ENCODE measurements around the gene DUSP16. TPM values are rescaled to one million over a fixed set of nuclear protein-coding genes. Genes with fewer than 3 reads are reported as not detected.

The DUSP16 gene
- polyA plus RNA-seq, 2 of the 4 experiments (the other 2 are of a cell fraction), result 18.2 to 34.7 TPM

GRCh38 chr12:12451098-12451497 is 111.6 kb downstream of the DUSP16 start:
- H3K4me2 ChIP-seq, result peak overlapping the region; percentile 62; the same call in 1 of the 3 replicates
- no peak for ATAC-seq
- WGBS (ENCODE audit: missing lambda C conversion rate), result 90% methylated on average over 4 of the region's 4 CpGs
- H3K27ac ChIP-seq, result peak overlapping the region in 1 of 2 experiments; percentile 80; a peak in 3 of 6 replicates
- CTCF ChIA-PET, result no interaction called here
- H3K4me3 ChIP-seq, result no peak overlapping the region
- H3K4me1 ChIP-seq, result peaks cover 33% of the 10 kb centered on the region
- POLR2A ChIA-PET, result no interaction called here
- no peak for FAIRE-seq
- H3K9me3 ChIP-seq, result no peaks in the 10 kb centered on the region
- no peak for TF ChIP-seq ZSCAN20 (CRISPR knock-in tag; IDR thresholded peaks at IDR 0.05)
- TF ChIP-seq ATOH8 (CRISPR knock-in tag; IDR thresholded peaks at IDR 0.05; ENCODE audit: low read depth), result no peak
- TF ChIP-seq PBX3 (IDR thresholded peaks at IDR 0.05), result no peak
- TF ChIP-seq SREBF2 (IDR thresholded peaks at IDR 0.05), result no peak
- TF ChIP-seq MAZ (IDR thresholded peaks at IDR 0.05; ENCODE audit: borderline replicate concordance, low read depth, low read length), result no peak
- no peak for TF ChIP-seq USF2 (IDR thresholded peaks at IDR 0.05)
- no peak for TF ChIP-seq RAD21 (conservative IDR thresholded peaks at IDR 0.05 in 1 of 2, IDR thresholded peaks at IDR 0.05 in 1 of 2)
- DNase-seq (ENCODE audit: low read depth in 1 of 2, low spot score in 1 of 2), result no peak

- H3K4me3 ChIP-seq, result no peak overlapping the region
- no peak for DNase-seq (ENCODE audit: low read depth in 1 of 2, low spot score in 1 of 2)
- ChIA-PET CTCF (interaction anchor here (1.9 kb wide), 1 partner anchor 11 kb away, joined by 5 read pairs; no protein-coding TSS in a partner anchor), POLR2A (no interaction called here)
- H3K4me2 ChIP-seq, result peak overlapping the region; percentile 62
- no peaks in the 10 kb centered on the region for H3K9me3 ChIP-seq
- peaks cover 43% of the 10 kb centered on the region for H3K4me1 ChIP-seq
- TF ChIP-seq PBX3 (IDR thresholded peaks at IDR 0.05), result no peak
- no peak for TF ChIP-seq CHD2 (IDR thresholded peaks at IDR 0.05; ENCODE audit: low read length, partially characterized antibody)
- TF ChIP-seq POLR2AphosphoS2 (conservative IDR thresholded peaks at IDR 0.05; ENCODE audit: low read length), result no peak
- no peak for TF ChIP-seq HDAC2 (IDR thresholded peaks at IDR 0.05)
- TF ChIP-seq EP300 (IDR thresholded peaks at IDR 0.05), result no peak
- 0 out of 4 replicates have a peak, but pooled peaks of 1 of the 2 experiments have one; percentile 8 for TF ChIP-seq CEBPB (IDR thresholded peaks at IDR 0.05)
- TF ChIP-seq CBX2 (IDR thresholded peaks at IDR 0.05; ENCODE audit: borderline replicate concordance, low read depth), result no peak
- no peak for TF ChIP-seq PHF8 (IDR thresholded peaks at IDR 0.05; ENCODE audit: borderline replicate concordance, low read depth)
- FAIRE-seq, result no peak
- 76% methylated on average over 2 of the region's 2 CpGs for WGBS (ENCODE audit: missing lambda C conversion rate)
- ATAC-seq, result no peak
- peak overlapping the region; percentile 80 to 83 for H3K27ac ChIP-seq
Measured at GRCh38 chr12:12450043-12450471, 112.6 kb downstream of the DUSP16 start.

- TF ChIP-seq ATOH8 (CRISPR knock-in tag; IDR thresholded peaks at IDR 0.05; ENCODE audit: low read depth), result no peak
- TF ChIP-seq BCL3 (IDR thresholded peaks at IDR 0.05), result peak; percentile 64; the same call in 1 of the 3 replicates
- peak; percentile 64; the same call in 1 of the 2 replicates for TF ChIP-seq JUNB (IDR thresholded peaks at IDR 0.05)
- peak; percentile 63 to 75; a peak in 3 of 5 replicates for TF ChIP-seq JUN (IDR thresholded peaks at IDR 0.05)
- no peak for TF ChIP-seq FOSL2 (IDR thresholded peaks at IDR 0.05)
- peak; percentile 42; the same call in 1 of the 2 replicates for TF ChIP-seq FOSL2 (CRISPR knock-in tag; IDR thresholded peaks at IDR 0.05)
- no peak; a peak in 1 of 5 replicates for TF ChIP-seq RAD21 (conservative IDR thresholded peaks at IDR 0.05 in 1 of 2, IDR thresholded peaks at IDR 0.05 in 1 of 2)
- TF ChIP-seq GATA3 (IDR thresholded peaks at IDR 0.05; ENCODE audit: borderline replicate concordance), result peak; percentile 45; the same call in 1 of the 2 replicates
- no peak for TF ChIP-seq HOXB5 (CRISPR knock-in tag; IDR thresholded peaks at IDR 0.05)
- no peak for TF ChIP-seq ZSCAN20 (CRISPR knock-in tag; IDR thresholded peaks at IDR 0.05)
- no peak for TF ChIP-seq CBX2 (IDR thresholded peaks at IDR 0.05; ENCODE audit: borderline replicate concordance, low read depth)
- peak; percentile 30 for TF ChIP-seq MAFK (IDR thresholded peaks at IDR 0.05; ENCODE audit: partially characterized antibody)
- peak; percentile 85 to 88; a peak in 4 of 5 replicates for TF ChIP-seq EP300 (IDR thresholded peaks at IDR 0.05)
- TF ChIP-seq HES2 (IDR thresholded peaks at IDR 0.05), result peak; percentile 90
- TF ChIP-seq EHF (CRISPR knock-in tag; IDR thresholded peaks at IDR 0.05), result no peak
- TF ChIP-seq RARB (CRISPR knock-in tag; IDR thresholded peaks at IDR 0.05), result no peak
- peak; percentile 93 to 97 for TF ChIP-seq CEBPB (IDR thresholded peaks at IDR 0.05)
- Histone ChIP-seq H3K27ac (peak overlapping the region; percentile 80 to 83), H3K9me3 (no peaks in the 10 kb centered on the region), H3K4me3 (no peak overlapping the region), H3K4me2 (peak overlapping the region; percentile 62), H3K4me1 (peaks cover 46% of the 10 kb centered on the region)
- peak; percentile 69 to 79; a peak in 4 of 6 replicates for ATAC-seq
- CTCF ChIA-PET, result interaction anchor here (1.9 kb wide), 1 partner anchor 11 kb away, joined by 5 read pairs; no protein-coding TSS in a partner anchor
- POLR2A ChIA-PET, result no interaction called here
- peak; percentile 38 to 67 for DNase-seq (ENCODE audit: low read depth in 1 of 2, low spot score in 1 of 2)
- 22% methylated on average over 13 of the region's 13 CpGs for WGBS (ENCODE audit: missing lambda C conversion rate)
- no peak for FAIRE-seq
Measured at GRCh38 chr12:12449533-12450025, 113.1 kb downstream of the DUSP16 start.

Data from A549 (cell line).